Ectodermal cell (in vitro differentiated cells): ENCODE results near the gene MOSMO.
"Not testable (repeated sequence)": the region's sequence is repeated elsewhere in the genome, so short reads cannot be mapped to it uniquely, and the experiment has no call there.

Experiments
- H3K27ac ChIP-seq: 2 replicates; pipeline ENCODE4 v1.7.0; 2013; ENCODE audit warnings: mild to moderate bottlenecking, low read depth, low read length; ENCODE audit not compliant: insufficient read depth, poor library complexity, severe bottlenecking
- H3K27me3 ChIP-seq: 2 replicates; pipeline ENCODE4 v1.7.0; 2013; ENCODE audit warnings: mild to moderate bottlenecking, low read length; ENCODE audit not compliant: insufficient read depth, control insufficient read depth, poor library complexity, severe bottlenecking
- H3K36me3 ChIP-seq: one replicate; pipeline ENCODE4 v1.7.0; 2013; ENCODE audit warnings: low read length; ENCODE audit not compliant: control insufficient read depth, insufficient read depth
- H3K4me1 ChIP-seq: one replicate; pipeline ENCODE4 v1.7.0; 2013; ENCODE audit warnings: low read length; ENCODE audit not compliant: control insufficient read depth, insufficient read depth
- H3K4me3 ChIP-seq: 2 replicates; pipeline ENCODE4 v1.7.0; 2013; ENCODE audit warnings: low read depth, low read length, control low read depth; ENCODE audit not compliant: insufficient read depth
- H3K9me3 ChIP-seq: 2 replicates; pipeline ENCODE4 v1.7.0; 2013; ENCODE audit warnings: mild to moderate bottlenecking, low read length, moderate library complexity; ENCODE audit not compliant: control insufficient read depth
- WGBS, 2 experiments: methylation state at CpG; one replicate each; pipeline ENCODE4 v1.1.7; 2013; ENCODE audit warnings: missing lambda C conversion rate in 2 of 2; 5-methylcytosine and 5-hydroxymethylcytosine counted together

MOSMO gene

GRCh38 chr16:22099256-22099975 is 91.5 kb downstream of the MOSMO start:
- Histone ChIP-seq H3K4me1 (no peaks in the 10 kb centered on the region), H3K4me3 (no peak overlapping the region), H3K36me3 (no peaks in the 10 kb centered on the region), H3K27ac (no peak overlapping the region), H3K9me3 (no peaks in the 10 kb centered on the region), H3K27me3 (no peaks in the 10 kb centered on the region)
- 72 to 84% methylated on average over 9 of the region's 9 CpGs for WGBS, 2 experiments

- Histone ChIP-seq H3K27me3 (no peaks in the 10 kb centered on the region), H3K4me1 (no peaks in the 10 kb centered on the region), H3K4me3 (no peak overlapping the region), H3K36me3 (no peaks in the 10 kb centered on the region), H3K9me3 (no peaks in the 10 kb centered on the region), H3K27ac (no peak overlapping the region)
- WGBS, 2 experiments = 31 to 70% methylated on average over 1 of the region's 1 CpG
Observed at GRCh38 chr16:22103441-22103840, 95.5 kb downstream of the MOSMO start.

- no peaks in the 10 kb centered on the region for H3K36me3 ChIP-seq
- H3K9me3 ChIP-seq = no peaks in the 10 kb centered on the region
- no peak overlapping the region for H3K4me3 ChIP-seq
- H3K27me3 ChIP-seq = no peaks in the 10 kb centered on the region
- no peak overlapping the region for H3K27ac ChIP-seq
- WGBS, 2 experiments = 79 to 80% methylated on average over 3 to 4 of the region's 4 CpGs
- H3K4me1 ChIP-seq = no peaks in the 10 kb centered on the region
Observed at GRCh38 chr16:22109258-22109898, 101.5 kb downstream of the MOSMO start.

GRCh38 chr16:22111629-22112028 is 103.7 kb downstream of the MOSMO start:
- not testable (repeated sequence) for H3K27ac ChIP-seq, H3K4me3 ChIP-seq, H3K36me3 ChIP-seq, H3K4me1 ChIP-seq, H3K27me3 ChIP-seq, H3K9me3 ChIP-seq
- WGBS, 2 experiments = 92% methylated on average over 5 of the region's 5 CpGs

GRCh38 chr16:22116095-22116700 is 108.3 kb downstream of the MOSMO start:
- Histone ChIP-seq H3K36me3 (no peaks in the 10 kb centered on the region), H3K4me1 (no peaks in the 10 kb centered on the region), H3K27ac (no peak overlapping the region), H3K4me3 (no peak overlapping the region), H3K27me3 (no peaks in the 10 kb centered on the region), H3K9me3 (no peaks in the 10 kb centered on the region)
- 90% methylated on average over 2 of the region's 2 CpGs for WGBS, 2 experiments

GRCh38 chr16:22117609-22118008 is 109.7 kb downstream of the MOSMO start:
- H3K27me3 ChIP-seq = no peaks in the 10 kb centered on the region
- H3K4me1 ChIP-seq = no peaks in the 10 kb centered on the region
- 90 to 97% methylated on average over 2 of the region's 2 CpGs for WGBS, 2 experiments
- no peaks in the 10 kb centered on the region for H3K9me3 ChIP-seq
- no peak overlapping the region for H3K4me3 ChIP-seq
- H3K27ac ChIP-seq = no peak overlapping the region
- no peaks in the 10 kb centered on the region for H3K36me3 ChIP-seq

GRCh38 chr16:22120440-22120839 is 112.5 kb downstream of the MOSMO start:
- Histone ChIP-seq H3K4me3 (no peak overlapping the region), H3K27ac (no peak overlapping the region), H3K36me3 (no peaks in the 10 kb centered on the region), H3K4me1 (no peaks in the 10 kb centered on the region), H3K9me3 (no peaks in the 10 kb centered on the region), H3K27me3 (no peaks in the 10 kb centered on the region)
- WGBS, 2 experiments = 88% methylated on average over 3 of the region's 3 CpGs

- H3K9me3 ChIP-seq = no peaks in the 10 kb centered on the region
- H3K4me3 ChIP-seq = no peak overlapping the region
- no peaks in the 10 kb centered on the region for H3K27me3 ChIP-seq
- no peak overlapping the region for H3K27ac ChIP-seq
- H3K4me1 ChIP-seq = no peaks in the 10 kb centered on the region
- no peaks in the 10 kb centered on the region for H3K36me3 ChIP-seq
Observed at GRCh38 chr16:22122239-22122638, 114.3 kb downstream of the MOSMO start.

GRCh38 chr16:22123146-22123545 is 115.2 kb downstream of the MOSMO start:
- WGBS, 2 experiments = 77 to 79% methylated on average over 3 of the region's 3 CpGs
- no peak overlapping the region for H3K27ac ChIP-seq
- H3K9me3 ChIP-seq = no peaks in the 10 kb centered on the region
- no peaks in the 10 kb centered on the region for H3K27me3 ChIP-seq
- no peaks in the 10 kb centered on the region for H3K4me1 ChIP-seq
- H3K4me3 ChIP-seq = no peak overlapping the region
- no peaks in the 10 kb centered on the region for H3K36me3 ChIP-seq

- H3K4me3 ChIP-seq = no peak overlapping the region
- H3K27ac ChIP-seq = no peak overlapping the region
- H3K9me3 ChIP-seq = no peaks in the 10 kb centered on the region
- no peaks in the 10 kb centered on the region for H3K4me1 ChIP-seq
- H3K36me3 ChIP-seq = no peaks in the 10 kb centered on the region
- WGBS, 2 experiments = 88 to 89% methylated on average over 7 of the region's 7 CpGs
- H3K27me3 ChIP-seq = no peaks in the 10 kb centered on the region
Observed at GRCh38 chr16:22123759-22124490, 116.0 kb downstream of the MOSMO start.
